GM19397 (cell line): Measurements from ENCODE around the gene SAP30L.

Experiments
- ATAC-seq: cut with Tn5 transposase; IDR thresholded peaks from one replicate; pipeline ENCODE4 v1.9.1; 2021; ENCODE audit warnings: mild to moderate bottlenecking, moderate library complexity; ENCODE audit not compliant: unreplicated experiment

SAP30L gene

DNA sequence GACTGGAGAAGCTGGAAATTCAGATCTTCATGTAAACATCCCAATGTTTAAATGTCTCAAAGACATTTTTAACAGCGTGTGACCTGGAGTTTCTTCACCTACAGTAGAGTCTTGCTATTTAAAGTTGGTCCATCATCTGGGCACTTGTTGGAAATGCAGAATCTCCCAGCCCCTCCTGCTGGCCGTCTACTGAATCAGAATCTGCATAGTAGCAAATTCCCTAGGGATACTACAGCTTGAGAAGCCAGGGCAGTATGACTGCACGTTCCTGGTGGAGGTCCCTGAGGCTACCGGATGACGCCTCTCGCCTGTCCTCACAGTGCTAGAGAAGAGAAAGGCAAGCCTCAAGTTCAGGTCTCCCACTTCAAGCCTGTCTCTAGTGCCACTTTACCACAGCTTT is 15.7 kb downstream of the SAP30L start:
- no peak for ATAC-seq

- no peak for ATAC-seq
These were observed 18.6 kb downstream of the SAP30L start for GRCh38 chr5:154464438-154464837.

GRCh38 chr5:154465169-154465568 is 19.4 kb downstream of the SAP30L start:
- no peak for ATAC-seq

- ATAC-seq, result no peak
These were observed 20.4 kb downstream of the SAP30L start for GRCh38 chr5:154466147-154466546.

- ATAC-seq, result no peak
These were observed 20.9 kb downstream of the SAP30L start for GRCh38 chr5:154466671-154467070.

DNA sequence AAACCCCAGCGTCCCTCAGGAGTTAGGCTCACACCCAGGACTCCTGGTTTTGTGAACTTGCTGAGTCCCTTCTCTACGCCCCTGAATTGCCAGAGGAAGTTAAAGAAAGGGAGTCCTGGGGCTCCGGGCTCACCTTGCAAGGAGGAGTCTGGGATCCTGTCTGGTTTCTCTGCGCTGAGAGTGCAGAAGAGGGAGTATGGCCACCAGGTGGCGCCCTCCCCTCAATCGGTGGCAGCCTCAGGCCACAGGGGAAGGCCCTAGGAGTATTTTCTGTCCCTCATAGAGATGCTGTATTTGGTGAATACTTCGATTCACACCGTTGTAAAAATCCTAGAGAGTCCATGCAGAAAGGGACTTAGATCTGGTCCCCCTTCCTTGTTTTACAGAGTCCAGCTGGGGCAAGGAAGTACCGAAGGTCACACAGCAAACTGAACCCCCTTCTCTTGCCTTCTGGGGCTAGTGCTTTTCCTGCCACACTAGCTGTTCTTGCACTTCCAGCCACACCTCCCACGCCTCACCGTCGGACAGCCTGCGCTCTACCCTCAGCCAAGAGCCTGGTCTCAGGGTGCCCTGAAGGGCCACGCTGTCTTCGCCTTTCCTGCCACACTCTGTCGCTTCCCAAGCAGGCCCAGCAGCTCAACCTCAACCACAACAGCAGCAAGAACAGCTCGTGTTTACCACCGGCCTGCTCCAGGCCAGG is 22.0 kb downstream of the SAP30L start:
- ATAC-seq, result peak; percentile 88

DNA sequence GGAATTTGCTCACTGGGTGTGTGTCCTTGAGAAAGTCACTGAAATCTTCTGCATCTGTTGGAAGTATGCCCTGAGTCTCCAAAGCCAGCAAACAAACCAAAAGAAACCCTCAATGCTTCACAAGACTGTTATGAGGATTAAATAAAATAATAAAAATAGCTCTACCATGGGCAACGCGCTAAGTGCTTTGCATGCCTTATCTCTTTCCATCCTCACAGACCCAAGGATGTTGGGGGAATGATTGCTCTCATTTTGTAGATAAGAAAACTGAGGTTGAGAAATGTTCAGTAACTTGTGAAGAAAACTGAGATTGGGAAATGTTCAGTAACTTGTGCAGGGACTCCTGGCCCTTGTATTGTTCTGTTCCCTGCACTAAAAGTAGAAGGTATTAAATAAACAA is 24.3 kb downstream of the SAP30L start:
- ATAC-seq, result no peak

GRCh38 chr5:154470947-154471870 is 25.4 kb downstream of the SAP30L start:
- ATAC-seq, result no peak

- no peak for ATAC-seq
These were observed 27.2 kb downstream of the SAP30L start for GRCh38 chr5:154472871-154473580.

DNA sequence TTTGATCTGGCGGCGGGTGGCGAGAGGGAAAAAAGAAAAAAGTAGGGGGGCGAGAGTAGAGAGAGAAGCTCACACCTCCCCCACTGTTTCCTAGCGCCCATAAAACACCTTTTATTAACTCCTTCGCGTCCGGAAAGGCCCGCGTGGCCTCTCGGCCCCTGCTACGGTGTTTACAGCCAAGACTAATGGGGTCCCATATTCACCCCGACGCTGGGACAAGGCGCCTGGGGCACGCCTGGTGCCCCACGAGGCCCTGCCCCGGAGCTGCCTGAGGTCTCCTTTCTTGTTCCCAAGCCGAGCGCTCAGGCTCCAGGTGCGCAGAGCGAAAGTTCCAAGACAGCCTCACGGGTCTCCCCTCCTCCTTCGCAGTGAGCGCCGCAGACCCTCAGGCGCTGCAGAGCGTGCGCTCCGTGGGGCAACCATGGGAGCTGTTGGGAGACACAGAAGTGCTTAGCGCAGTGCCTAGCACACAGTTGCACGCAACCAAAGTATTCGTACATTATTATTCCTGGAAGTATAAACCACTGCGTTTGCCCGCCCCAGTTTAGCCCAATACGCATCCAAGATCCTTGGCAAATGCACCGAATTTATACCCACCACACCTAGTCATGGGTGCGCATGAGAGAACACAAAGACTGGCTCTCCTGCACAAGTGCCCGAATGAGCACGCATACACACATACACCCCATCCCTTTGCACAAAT is 27.9 kb downstream of the SAP30L start:
- no peak for ATAC-seq

DNA sequence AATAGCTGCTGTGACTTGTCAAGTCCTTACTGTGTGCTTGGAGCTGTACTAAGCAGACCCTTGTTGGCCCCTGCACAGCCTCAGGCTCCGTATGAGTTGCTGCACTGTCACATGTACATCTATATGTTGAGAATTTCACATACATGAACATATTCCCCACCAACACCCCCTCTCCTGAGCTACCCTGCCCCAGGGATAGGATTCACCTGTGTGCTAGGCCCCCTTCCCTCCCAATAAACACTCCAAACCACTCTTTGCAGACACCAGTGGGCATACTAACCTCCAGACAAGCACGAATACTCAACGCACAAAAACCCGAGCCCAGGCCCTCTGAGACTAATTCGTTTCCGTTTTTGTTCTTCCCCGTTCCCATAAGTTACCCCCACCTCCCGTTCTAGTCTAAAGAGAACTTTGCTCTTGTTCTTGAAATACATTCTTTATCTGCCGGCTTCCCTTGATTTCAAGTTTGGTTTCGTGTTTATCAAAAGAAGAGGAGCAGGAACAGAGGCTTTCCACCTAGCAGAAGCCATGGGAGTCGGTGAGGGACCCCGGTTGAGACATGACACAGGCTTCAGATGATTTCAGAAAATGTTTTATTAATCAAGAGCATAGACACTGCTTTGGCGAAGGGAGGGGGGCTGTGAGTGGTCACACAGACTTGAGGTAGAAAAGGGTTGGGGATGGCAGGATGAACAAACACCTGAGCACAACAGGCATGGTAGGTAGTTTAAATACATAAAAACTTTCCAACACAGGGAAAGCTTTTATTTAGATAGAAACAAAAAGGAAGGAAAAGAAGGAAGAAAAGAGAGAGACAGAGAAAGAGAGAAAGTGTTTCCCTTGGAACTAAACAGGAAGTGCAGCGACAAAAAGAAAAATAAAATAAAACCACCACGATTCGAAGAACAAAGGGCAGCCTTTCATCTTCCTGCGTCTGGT is 28.9 kb downstream of the SAP30L start:
- ATAC-seq, result no peak

GRCh38 chr5:154475591-154476353 is 30.0 kb downstream of the SAP30L start:
- ATAC-seq, result no peak

DNA sequence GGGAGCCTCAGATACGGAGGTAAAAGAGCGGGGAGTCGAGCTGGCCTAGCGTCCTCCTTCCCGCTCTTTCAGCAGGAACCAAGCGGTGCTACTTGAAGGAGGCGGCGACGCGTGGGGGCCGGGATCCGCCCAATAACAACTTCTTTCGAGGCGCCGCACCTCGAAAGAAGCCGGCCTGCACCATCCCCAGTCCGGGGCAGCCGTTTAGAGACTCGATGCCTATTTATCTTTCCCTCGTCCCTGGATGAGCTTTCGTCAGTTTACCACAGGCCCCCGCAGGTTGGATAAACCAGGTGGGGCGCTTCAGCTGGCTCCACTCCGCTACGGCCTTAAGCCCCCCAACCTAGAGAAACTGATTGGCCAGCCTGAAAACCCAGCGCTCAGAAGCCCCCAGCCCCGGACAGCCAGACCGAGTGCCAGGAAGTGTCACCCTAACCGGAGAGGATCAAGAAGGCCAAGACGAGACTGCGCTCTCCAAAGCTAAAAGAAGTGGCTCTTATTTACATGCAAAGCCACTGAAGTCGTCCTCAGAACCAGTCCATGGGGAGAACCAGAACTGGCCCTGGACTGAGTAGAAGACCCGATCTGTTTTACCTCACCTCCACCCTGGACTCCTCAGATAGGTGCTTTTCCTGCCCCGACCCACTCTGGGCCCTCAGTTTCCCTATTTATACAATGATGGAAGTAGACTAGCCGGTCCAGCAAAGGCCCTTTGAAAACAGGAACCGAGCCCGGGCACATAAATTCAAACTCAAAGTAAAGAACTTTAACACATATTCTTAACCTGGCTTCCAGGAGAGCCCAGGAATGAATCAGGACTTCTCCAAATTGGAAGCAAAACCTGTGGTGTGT is 30.8 kb downstream of the SAP30L start:
- ATAC-seq, result no peak

DNA sequence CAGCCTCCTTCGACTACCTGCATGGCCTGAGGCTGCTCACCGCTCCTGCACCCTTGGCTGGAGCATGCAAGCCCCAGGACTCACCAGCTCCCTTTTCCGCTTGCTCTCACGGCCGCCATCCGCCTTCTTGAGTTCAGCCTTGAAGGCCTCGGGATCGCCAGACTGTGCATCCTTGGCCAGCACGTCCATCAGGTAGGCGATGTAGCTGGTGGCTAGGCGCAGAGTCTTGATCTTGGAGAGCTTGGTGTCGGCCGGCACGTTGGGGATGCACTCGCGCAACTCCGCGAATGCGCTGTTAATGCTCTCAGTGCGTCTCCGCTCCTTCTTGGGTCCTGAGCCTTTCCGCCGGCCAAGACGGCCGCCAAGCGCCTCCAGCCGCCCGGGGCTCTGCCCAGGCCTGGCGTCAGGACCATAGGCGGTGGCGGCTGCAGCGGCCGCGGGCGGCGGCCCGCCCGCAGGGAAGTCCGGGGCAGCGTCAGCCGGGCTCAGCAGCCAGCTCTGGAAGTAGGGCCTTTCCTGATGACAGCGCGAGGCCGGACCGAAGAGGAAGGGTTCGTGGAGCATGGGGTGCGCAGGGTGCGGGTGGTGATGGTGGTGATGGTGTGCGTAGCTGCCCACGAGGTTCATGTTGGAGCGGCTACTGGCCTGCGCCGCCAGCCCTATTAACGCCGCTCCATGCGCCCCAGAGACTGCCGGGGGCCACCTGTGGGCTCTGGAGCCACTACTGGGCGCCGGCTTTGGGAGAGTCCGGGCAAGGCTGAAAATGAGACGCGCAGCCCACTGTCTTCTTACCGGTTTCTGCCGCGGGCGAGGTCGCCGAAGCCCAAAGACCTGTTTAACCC is 31.8 kb downstream of the SAP30L start:
- ATAC-seq, result no peak

GRCh38 chr5:154478224-154478565 is 32.4 kb downstream of the SAP30L start, which contains the start of gene HAND1:
Gene HAND1, minus strand, starts transcription at chr5:154478227. Its CDS starts 219 bp downstream, at chr5:154478008.
- no peak for ATAC-seq

DNA sequence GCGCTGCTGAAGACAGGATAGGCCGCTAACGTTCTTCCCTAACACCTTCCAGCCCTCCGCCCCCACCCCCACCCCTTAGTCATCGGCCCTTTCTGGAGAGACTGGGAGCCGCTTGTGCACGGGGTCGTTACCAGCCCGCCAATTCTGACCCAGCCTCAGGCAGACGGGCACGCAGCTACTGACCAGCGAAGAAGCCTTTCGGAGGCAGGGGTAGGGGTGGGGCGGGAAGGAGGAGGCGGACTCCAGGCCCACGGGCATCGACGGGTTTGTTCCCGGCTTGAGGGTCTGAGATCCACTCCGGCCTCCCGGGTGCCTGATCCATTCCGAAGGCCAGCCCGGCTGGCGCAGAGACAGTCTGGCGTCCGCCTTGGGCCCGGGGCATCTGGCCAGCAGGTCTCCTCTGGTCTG is 33.0 kb downstream of the SAP30L start:
- ATAC-seq, result no peak
